GM12878 (cell line): ENCODE results near the gene KDM1B. TPM values are rescaled to one million over a fixed set of nuclear protein-coding genes. Genes with fewer than 3 reads are reported as not detected.

Source experiments
- ATAC-seq: fragments of 200-7000 bp; cut with Tn5 transposase; 3 replicates; pipeline ENCODE4 v1.9.1; 2020; ENCODE audit warnings: mild to moderate bottlenecking, moderate library complexity
- BruUV-seq: library from RNA; stranded (reverse); fragments of 400-500 nt; replicated peaks from 2 replicates; lab custom pipeline; 2021; lab: Mats Ljungman, UMichigan
- CTCF ChIA-PET: fragments of 300-600 bp; sonication (Branson Sonifier 250); formaldehyde crosslinking; extraction: SDS; loops from one replicate; lab custom pipeline; 2021; ENCODE audit warnings: inconsistent platforms; lab: Yijun Ruan, JAX
- POLR2A ChIA-PET: fragments of 350-600 bp; formaldehyde crosslinking; extraction: SDS; loops from one replicate; lab custom pipeline; 2021; ENCODE audit warnings: inconsistent platforms; lab: Charles Lee
- RAD21 ChIA-PET: fragments of 300-600 bp; sonication (Branson Sonifier 250); formaldehyde crosslinking; loops from one replicate; lab custom pipeline; 2023; ENCODE audit warnings: antibody characterized with exemption; ENCODE audit not compliant: unreplicated experiment; lab: Charles Lee
- SMC1A ChIA-PET: fragments of 300-600 bp; sonication (Branson Sonifier 250); formaldehyde crosslinking; loops from one replicate; lab custom pipeline; 2023; ENCODE audit not compliant: unreplicated experiment, uncharacterized antibody; lab: Charles Lee
- DNase-seq: peaks from one replicate; pipeline ENCODE4 v3.0.0-alpha.2; 2011; ENCODE audit warnings: low read depth, low spot score
- FAIRE-seq: peaks from 3 replicates; lab custom pipeline; 2011; peaks lifted over from hg19 to GRCh38; lab: Jason Lieb, UNC
- H2AFZ ChIP-seq: 2 replicates; pipeline ENCODE4 v1.6.0; 2011; ENCODE audit warnings: low read depth, low read length, control low read depth; ENCODE audit not compliant: control insufficient read depth
- H3K27ac ChIP-seq: 2 replicates; pipeline ENCODE4 v1.5.1; 2011; ENCODE audit warnings: control low read depth; ENCODE audit not compliant: control insufficient read depth, insufficient read depth
- H3K27me3 ChIP-seq, 2 experiments: replicated peaks in 1 of 2; 2 replicates each; pipeline versions ENCODE4 v1.6.0 to v1.6.1; 2011; ENCODE audit warnings: low read length in 1 of 2; ENCODE audit not compliant: control insufficient read depth in 2 of 2, insufficient read depth in 2 of 2
- H3K36me3 ChIP-seq, 2 experiments: 2 replicates each; pipeline ENCODE4 v1.5.1; 2011; ENCODE audit warnings: low read length in 1 of 2; ENCODE audit not compliant: control insufficient read depth in 2 of 2, insufficient read depth in 2 of 2
- H3K4me1 ChIP-seq: 2 replicates; pipeline ENCODE4 v1.6.1; 2011; ENCODE audit warnings: mild to moderate bottlenecking, low read length, moderate library complexity, mixed read lengths; ENCODE audit not compliant: control insufficient read depth, insufficient read depth
- H3K4me2 ChIP-seq: 2 replicates; pipeline ENCODE4 v1.6.0; 2011; ENCODE audit warnings: control low read depth; ENCODE audit not compliant: control insufficient read depth, insufficient read depth
- H3K4me3 ChIP-seq: fragments of 200-600 bp; sonication (generic); 2 replicates; pipeline ENCODE4 v1.5.1; 2016
- H3K79me2 ChIP-seq: 2 replicates; pipeline ENCODE4 v1.6.0; 2011; ENCODE audit warnings: low read length; ENCODE audit not compliant: control insufficient read depth, insufficient read depth
- H3K9ac ChIP-seq: 2 replicates; pipeline ENCODE4 v1.8.0; 2011; ENCODE audit warnings: low read length, control low read depth, mixed read lengths; ENCODE audit not compliant: control insufficient read depth, insufficient read depth
- H3K9me3 ChIP-seq: replicated peaks from 3 replicates; pipeline ENCODE4 v1.5.1; 2011; ENCODE audit warnings: mild to moderate bottlenecking, low read length; ENCODE audit not compliant: control insufficient read depth, insufficient read depth
- H4K20me1 ChIP-seq: 2 replicates; pipeline ENCODE4 v1.6.0; 2011; ENCODE audit not compliant: control insufficient read depth, insufficient read depth
- HDGF ChIP-seq: fragments of 450-650 bp; IDR thresholded peaks from 2 replicates; pipeline ENCODE4 v1.6.1; 2016; ENCODE audit warnings: antibody characterized with exemption
- WGBS: methylation state at CpG from one replicate; pipeline ENCODE4 v1.1.6; 2016; ENCODE audit warnings: low lambda C conversion rate; ENCODE audit not compliant: insufficient replicate concordance, insufficient coverage; ENCODE audit errors: missing lambda C conversion rate; 5-methylcytosine and 5-hydroxymethylcytosine counted together
- in situ Hi-C: fragments of 300-500 bp; cut with MboI; formaldehyde crosslinking; loops from 9 replicates; pipeline ENCODE4 v1.14.3; 2018; ENCODE audit warnings: mixed read lengths
- intact Hi-C: fragments of 100-400 bp; cut with micrococcal nuclease; formaldehyde crosslinking; loops from one replicate; pipeline ENCODE4 v1.14.2; 2022; ENCODE audit not compliant: unreplicated experiment
- polyA plus RNA-seq, 11 experiments: library from polyadenylated mRNA; depleted of rRNA in 4 of 11; unstranded in 6 of 11; stranded (reverse) in 5 of 11; fragments of >200 nt; fragmentation: Nextera tagmentation in 4 of 11; fragmentation: Illumina TruSeq in 1 of 11; extraction: Ambion mirVana in 4 of 11; extraction: Trizol in 1 of 11; gene quantifications; 1 replicate in 1 of 11; 2 replicates in 10 of 11; pipeline versions ENCODE4 v1.2.1 to v1.2.3, GENCODE V29; 2011 to 2016; ENCODE audit warnings: inconsistent platforms in 2 of 11, missing spikeins in 2 of 11, low read depth in 1 of 11
- total RNA-seq, 4 experiments: library from RNA; depleted of rRNA in 3 of 4; stranded (reverse); fragments of >200 nt in 3 of 4; fragmentation: Illumina TruSeq in 1 of 4; extraction: Trizol in 1 of 4; gene quantifications; 2 replicates each; pipeline versions ENCODE4 v1.2.1 to v1.2.3, GENCODE V29; 2013 to 2021
- TF ChIP-seq, protein P1 (sequence below): fragments of 450-650 bp; IDR thresholded peaks from 2 replicates; pipeline ENCODE4 v1.6.1; 2018; ENCODE audit warnings: borderline replicate concordance, mild to moderate bottlenecking; ENCODE audit not compliant: partially characterized antibody

The KDM1B gene
- total and polyA plus RNA-seq, 10 of the 15 experiments (the other 5 are each of a cell fraction or from before 2014, with no cell fraction given) = 1.7 to 22.5 (median 13.9) TPM

DNA sequence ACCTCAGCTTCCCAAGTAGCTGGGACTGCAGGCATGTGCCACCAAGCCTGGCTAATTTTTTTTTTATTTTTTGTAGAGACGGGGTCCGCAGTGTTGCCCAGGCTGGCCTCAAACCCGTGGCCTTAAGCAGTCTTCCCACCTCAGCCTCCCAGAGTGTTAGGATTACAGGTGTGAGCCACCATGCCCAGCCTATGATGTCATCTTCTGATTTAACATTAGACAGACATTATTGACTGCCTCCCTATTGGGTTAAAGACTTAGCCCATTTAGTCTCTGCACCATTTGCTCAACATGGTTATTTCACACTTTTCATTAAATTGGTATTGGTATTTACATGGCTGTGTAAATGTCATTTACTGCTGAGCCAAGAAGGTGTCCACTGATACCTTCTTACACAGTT lies 63.0 kb downstream of the KDM1B start:
- ATAC-seq (no peak), DNase-seq (no peak), FAIRE-seq (no peak)
- H2AFZ ChIP-seq = no peak overlapping the region
- no peak overlapping the region for H3K9ac ChIP-seq
- no peak overlapping the region for H3K4me3 ChIP-seq
- H3K79me2 ChIP-seq = no peaks in the 10 kb centered on the region
- H4K20me1 ChIP-seq = no peaks in the 10 kb centered on the region
- no TSS peak for BruUV-seq
- in situ Hi-C loops (no loop called here), intact Hi-C loops (no loop called here)
- H3K9me3 ChIP-seq = no peaks in the 10 kb centered on the region; the same call in 2 of the 3 replicates
- TF ChIP-seq, protein P1, sequence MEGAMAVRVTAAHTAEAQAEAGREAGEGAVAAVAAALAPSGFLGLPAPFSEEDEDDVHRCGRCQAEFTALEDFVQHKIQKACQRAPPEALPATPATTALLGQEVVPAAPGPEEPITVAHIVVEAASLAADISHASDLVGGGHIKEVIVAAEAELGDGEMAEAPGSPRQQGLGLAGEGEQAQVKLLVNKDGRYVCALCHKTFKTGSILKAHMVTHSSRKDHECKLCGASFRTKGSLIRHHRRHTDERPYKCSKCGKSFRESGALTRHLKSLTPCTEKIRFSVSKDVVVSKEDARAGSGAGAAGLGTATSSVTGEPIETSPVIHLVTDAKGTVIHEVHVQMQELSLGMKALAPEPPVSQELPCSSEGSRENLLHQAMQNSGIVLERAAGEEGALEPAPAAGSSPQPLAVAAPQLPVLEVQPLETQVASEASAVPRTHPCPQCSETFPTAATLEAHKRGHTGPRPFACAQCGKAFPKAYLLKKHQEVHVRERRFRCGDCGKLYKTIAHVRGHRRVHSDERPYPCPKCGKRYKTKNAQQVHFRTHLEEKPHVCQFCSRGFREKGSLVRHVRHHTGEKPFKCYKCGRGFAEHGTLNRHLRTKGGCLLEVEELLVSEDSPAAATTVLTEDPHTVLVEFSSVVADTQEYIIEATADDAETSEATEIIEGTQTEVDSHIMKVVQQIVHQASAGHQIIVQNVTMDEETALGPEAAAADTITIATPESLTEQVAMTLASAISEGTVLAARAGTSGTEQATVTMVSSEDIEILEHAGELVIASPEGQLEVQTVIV = no peak
- H3K36me3 ChIP-seq = peaks cover 0 to 11% of the 10 kb centered on the region in 2 experiments; a peak in 2 of 4 replicates
- no peaks in the 10 kb centered on the region for H3K27me3 ChIP-seq
- CTCF ChIA-PET = interaction anchor here (0.6 to 0.7 kb wide), 2 partner anchors 65 to 726 kb away, joined by 3 read pairs; no protein-coding TSS in a partner anchor
- H3K27ac ChIP-seq = no peak overlapping the region
- H3K4me1 ChIP-seq = peaks cover 37% of the 10 kb centered on the region
- RAD21 ChIA-PET = no interaction called here
- H3K4me2 ChIP-seq = no peak overlapping the region
- SMC1A ChIA-PET = interaction anchor here (0.6 to 0.9 kb wide), 2 partner anchors 8 to 34 kb away, joined by 3 to 4 read pairs; no protein-coding TSS in a partner anchor
- POLR2A ChIA-PET = no interaction called here
- WGBS = 94% methylated on average over 3 of the region's 3 CpGs

DNA sequence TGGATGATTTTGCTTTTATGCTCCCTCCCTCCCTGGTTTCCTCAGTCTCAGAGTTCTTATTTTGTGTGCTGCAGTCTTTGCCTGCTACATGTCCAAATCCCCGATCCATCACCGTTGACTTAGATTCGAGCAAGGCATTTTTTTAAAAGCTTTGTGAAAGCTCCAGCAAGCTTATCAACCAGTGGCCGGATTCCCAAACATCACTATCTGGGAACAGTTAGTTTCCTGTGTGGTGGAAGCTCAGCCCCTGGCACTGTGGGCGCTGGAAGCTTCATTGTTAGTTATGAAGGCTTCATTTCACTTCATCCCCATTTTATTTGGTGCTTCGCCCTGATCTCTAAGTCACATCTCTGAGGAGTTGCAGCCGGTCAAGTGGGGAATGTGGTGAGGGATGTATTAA lies 64.4 kb downstream of the KDM1B start:
- FAIRE-seq = no peak

More for the DNA sequence above, 64.4 kb downstream of the KDM1B start:
- H3K79me2 ChIP-seq = no peaks in the 10 kb centered on the region
- POLR2A ChIA-PET = no interaction called here
- BruUV-seq = no TSS peak
- no peaks in the 10 kb centered on the region for H4K20me1 ChIP-seq
- H3K9ac ChIP-seq = no peak overlapping the region
- RAD21 ChIA-PET = no interaction called here
- in situ Hi-C loops = no loop called here
- no peak overlapping the region for H3K27ac ChIP-seq
- H3K4me1 ChIP-seq = peaks cover 24% of the 10 kb centered on the region
- TF ChIP-seq HDGF = no peak
- TF ChIP-seq, all 136 proteins: peak for 0
- 81% methylated on average over 7 of the region's 7 CpGs for WGBS
- Histone ChIP-seq H2AFZ (no peak overlapping the region), H3K36me3 (peaks cover 0 to 11% of the 10 kb centered on the region in 2 experiments; a peak in 2 of 4 replicates), H3K9me3 (no peaks in the 10 kb centered on the region; the same call in 2 of the 3 replicates), H3K4me2 (no peak overlapping the region), H3K4me3 (no peak overlapping the region), H3K27me3 (no peaks in the 10 kb centered on the region)
- no peak for DNase-seq
- CTCF ChIA-PET = no interaction called here
- SMC1A ChIA-PET = interaction anchor here (1.2 kb wide), 1 partner anchor 27 kb away, joined by 3 read pairs; no protein-coding TSS in a partner anchor
- intact Hi-C loops = no loop called here
- ATAC-seq = no peak
